ENCODE measurements around the gene RADIL.
"Not testable (repeated sequence)": the region's sequence is repeated elsewhere in the genome, so short reads cannot be mapped to it uniquely, and the experiment has no call there.

Gene RADIL

DNA sequence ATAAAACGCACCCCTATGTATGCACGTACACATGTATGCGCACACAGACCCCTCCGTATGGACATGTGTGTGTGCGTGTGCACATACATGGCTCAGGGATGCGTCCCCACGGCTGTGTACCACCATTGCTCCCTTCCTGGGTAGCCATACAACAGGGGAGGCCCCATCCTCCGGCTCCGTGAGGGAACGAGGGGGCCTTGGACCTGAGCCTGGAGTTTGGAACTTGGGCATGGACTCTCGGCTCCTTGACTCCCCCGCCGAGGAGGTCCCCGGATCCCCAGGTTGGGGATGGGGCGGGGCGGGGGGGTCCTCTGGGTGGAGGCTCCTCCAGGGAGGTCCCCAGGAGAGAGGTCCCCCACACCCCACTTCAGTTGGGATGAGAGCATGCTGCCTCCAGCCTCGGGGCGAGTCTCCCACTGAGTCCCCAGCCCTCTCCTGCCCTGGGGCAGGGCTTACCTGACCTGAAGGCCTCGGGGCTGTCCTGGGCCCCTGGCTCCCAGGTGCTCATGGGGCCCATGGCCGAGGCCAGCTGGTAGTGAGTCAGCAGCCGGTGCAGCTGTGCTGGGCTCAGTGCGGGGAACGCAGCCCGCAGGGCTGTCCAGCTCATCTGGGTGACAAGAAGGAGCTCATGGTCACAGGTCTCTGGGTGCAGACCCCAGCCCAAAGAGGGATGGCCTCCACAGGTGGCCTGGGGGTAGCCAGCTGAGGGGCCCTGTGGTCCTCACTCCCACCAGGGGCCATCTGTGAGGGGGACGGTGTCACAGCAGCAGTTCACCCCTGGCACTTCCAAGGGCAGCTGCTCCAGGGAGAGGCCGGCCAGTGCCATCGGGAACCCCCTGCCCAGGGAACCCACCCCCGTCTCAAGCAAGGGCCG is 78.2 kb downstream of the RADIL start:
- DNase-seq, result no peak

DNA sequence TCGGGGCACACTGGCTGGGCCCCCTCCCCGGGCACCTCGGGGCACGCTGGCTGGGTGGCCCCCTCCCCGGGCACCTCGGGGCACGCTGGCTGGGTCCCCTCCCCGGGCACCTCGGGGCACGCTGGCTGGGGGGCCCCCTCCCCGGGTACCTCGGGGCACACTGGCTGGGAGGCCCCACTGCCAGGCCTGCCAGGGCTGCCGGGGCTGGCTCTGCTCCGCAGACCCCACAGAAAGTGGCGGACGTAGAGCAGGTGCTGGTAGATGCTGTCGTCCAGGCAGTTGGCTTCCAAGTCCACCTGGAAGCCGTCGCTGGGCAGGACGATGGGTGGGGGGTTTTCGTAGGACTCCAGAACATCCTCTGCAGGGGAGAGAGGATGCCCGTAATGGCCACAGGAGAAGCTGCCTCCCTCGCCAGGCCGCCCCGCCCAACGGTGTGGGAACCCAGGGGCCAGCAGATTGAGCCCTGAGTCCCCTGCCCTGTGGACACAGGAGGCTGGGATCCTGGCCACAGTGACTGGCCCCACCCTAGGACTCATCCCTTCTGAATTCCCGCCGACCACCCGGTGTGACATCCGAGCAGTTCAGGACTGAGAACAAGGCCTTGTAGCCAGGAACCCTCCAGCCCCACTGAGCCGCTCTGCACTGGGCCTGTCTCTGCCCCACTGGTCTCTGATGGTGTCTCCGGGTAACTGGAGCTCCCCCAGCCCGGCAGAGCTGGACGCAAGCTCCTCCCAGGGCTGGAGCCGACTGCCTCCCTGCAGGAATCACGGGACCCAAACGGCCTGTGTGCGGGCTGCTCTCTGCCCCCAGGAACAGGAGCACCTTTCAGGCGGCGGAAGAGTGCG is 79.9 kb downstream of the RADIL start:
- DNase-seq, result no peak

DNA sequence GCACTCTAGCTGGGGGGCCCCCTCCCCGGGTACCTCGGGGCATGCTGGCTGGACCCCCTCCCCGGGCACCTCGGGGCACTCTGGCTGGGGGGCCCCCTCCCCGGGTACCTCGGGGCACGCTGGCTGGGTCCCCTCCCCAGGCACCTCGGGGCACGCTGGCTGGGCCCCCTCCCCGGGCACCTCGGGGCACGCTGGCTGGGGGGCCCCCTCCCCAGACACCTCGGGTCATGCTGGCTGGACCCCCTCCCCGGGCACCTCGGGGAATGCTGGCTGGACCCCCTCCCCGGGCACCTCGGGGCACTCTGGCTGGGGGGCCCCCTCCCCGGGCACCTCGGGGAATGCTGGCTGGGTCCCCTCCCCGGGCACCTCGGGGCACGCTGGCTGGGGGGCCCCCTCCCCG is 80.9 kb downstream of the RADIL start:
- DNase-seq, result not testable (repeated sequence)

DNA sequence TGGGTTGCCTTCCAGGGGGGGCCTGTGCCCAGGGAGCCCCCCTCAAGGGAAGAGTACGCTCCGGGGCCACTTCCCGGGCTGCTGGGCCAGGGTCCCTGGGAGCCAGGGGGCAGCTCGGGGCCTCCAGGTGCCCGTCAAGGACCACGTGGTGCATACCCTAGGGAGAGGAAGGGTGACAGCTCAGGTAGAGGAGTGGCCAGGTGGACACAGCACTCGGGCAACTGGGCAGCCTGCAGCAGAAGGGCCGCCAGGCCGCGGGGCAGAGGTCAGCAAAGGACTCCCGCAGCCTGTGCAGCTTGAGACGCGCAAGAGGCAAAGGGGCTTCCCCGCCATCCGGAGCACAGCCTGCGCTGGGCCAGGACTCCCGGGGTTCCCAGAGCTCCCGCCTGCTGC is 81.7 kb downstream of the RADIL start:
- no peak for DNase-seq

DNA sequence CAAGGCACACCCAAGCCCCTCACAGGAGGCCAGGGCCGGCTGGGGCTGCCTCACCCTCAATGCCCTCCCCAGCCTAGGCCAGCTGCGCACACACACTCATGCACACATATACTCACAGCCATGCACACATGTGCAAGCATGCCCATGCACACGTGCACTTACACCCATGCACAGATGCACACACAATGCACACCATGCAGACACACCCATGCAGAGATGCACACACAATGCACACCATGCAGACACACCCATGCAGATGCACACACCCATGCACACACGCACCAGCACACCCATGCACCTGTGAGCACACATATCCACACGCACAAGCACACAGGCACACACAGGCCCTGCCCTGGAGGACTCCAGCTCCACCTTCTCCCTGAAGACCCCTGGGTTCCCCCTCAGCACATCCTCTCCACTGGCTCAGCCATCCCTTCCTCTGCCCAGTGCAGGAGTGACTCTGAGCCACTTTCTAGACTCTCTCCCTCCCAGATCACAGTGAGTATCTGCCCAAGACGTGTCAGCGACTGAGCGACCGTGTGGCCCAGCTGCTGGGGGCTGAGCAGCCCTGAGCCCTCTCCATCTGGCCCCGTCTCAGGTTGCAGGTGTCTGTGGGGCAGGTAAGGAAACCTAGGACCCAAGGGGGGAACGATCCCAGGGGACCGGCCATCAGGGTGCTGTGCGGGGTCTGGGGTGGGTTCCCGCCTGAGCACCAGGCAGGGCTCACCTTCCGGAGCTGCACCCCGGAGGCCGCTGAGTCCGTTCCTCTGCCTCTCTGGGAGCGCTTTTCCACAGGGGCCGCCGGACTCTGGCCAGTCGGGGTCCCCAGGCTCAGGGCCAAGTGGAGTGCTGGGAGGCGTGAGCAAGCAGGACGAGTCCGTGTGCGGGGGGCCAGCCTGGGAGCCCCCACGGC is 82.3 kb downstream of the RADIL start:
- DNase-seq, result no peak

DNA sequence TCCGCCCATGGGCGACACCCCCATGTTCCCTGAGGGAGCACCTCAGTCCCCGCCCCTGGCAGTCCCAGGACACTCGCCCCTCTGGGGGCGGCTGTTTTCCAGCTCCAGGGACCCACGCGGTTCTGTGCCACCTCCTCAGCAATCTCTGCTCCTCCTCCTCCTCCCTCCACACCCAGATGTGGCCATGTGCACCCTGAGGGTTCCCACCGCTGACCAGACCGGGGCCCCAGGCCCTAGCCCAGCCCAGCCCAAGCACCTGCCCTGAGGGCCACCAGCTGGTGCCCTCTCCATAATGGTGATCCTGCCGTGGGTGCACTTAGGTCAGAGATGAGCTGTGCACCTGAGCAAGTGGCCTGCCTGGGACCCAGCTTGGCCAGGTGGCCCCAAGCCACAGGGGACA is 83.0 kb downstream of the RADIL start:
- no peak for DNase-seq

DNA sequence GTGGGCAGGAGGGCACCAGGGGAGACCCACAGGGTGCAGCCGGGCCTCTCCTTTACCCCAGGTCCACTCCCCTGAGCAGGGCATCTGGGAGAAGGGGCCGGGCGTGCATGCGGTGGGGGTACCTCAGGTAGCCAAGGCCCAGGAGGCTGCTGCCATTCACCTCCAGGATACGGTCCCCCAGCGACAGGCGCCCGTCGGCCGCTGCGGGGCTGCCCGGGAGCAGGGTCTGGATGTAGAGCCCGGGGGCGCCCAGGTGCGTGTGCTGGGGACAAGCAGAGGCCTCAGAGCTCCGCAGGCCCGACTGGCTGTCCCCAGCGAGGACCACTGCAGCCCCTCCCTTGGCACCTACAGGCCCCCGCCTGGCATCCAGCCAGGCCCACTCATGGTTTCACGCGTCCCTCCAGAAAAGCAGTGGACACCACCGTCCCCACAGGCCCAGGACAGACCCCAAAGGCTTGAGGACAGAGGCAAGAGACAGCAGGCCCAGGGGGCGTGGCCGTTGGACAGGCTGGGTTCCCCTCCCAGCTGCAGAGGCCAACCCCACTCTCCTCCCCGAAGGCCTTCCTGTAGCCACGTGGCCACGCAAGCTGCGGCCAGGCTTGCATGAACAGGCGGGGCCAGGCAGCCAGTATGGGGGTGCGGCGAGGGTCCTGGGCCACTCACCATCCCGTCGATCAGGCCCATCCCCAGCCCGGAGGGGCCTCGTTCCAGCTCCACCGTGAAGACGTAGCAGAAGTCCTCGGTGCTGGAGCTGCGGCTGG is 83.8 kb downstream of the RADIL start:
- DNase-seq, result no peak

DNA sequence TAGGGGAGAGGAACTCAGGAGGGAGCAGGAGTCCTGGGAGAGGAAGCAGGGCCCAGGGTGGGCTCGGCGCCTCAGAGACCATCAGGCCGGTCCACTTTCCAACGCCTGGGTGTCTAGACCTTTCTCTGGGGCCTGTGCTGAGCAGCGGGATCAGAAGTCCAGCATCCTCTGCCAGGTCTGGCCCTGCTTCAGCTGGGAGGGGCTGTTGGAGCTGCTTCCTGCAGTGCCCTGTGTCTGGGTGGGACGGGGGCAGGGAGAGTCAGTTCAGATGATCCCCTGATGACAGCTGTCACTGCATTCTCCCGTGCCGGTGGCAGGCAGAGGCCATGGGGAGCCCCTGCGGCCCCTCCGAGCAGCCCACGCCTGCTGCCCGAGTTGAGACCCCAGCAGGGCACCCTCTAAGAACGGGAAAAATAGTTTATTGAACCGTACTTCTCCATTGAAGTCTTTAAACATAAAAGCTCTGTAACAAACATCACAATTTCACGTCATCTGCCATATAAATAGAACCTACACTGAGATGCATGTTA is 84.7 kb downstream of the RADIL start:
- DNase-seq, result no peak

DNA sequence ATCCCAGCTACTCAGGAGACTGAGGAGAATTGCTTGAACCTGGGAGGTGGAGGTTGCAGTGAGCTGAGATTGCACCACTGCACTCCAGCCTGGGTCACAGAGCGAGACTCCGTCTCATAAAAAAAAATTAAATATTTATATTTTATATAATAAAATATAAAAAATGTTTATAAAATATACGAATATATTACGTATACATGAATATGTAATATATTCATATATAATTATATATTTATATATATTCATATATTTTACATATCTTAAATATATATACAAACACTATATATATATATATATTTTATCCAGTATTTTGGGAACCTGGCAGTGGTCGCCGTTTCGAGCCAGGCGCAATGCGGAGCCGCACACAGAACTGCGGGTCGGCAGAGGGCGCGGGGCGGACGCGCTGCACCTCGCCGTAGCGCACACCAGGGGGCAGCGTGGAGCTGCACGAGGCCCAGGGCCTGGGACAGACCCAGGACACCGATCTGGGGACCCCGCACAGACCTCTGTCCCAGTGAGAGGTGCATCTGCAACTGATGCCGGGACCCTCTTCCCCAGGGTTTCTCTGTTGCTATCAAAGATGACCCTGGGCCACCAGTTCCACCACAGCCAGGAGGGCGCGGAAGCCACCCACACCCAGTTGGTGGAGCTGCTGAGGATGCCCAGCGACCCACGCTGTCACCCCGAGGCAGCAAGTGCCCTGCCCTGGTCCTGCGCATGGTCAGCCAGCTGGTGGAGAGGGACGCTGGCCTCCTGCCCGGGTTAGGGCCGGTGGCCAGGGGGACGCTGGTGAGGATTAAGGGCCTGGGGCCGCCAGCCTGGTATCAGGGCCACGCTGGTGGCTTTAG is 85.4 kb downstream of the RADIL start:
- DNase-seq, result no peak

DNA sequence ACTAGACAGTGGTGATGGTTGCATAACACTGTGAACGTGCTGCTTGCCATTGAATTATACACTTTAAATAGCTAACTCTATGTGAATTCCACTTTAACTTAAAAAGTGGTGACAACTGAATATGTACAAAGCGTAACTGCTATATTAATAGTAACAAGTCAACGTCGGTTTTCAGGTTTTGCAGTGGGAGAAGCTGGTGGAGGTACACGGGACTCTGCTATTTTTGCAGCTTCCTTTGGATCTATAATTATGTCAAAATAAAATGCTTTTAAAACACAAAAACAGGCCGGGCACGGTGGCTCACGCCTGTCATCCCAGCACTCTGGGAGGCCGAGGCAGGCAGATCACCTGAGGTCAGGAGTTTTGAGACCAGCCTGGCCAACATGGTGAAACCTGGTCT is 87.1 kb downstream of the RADIL start:
- no peak for DNase-seq

DNA sequence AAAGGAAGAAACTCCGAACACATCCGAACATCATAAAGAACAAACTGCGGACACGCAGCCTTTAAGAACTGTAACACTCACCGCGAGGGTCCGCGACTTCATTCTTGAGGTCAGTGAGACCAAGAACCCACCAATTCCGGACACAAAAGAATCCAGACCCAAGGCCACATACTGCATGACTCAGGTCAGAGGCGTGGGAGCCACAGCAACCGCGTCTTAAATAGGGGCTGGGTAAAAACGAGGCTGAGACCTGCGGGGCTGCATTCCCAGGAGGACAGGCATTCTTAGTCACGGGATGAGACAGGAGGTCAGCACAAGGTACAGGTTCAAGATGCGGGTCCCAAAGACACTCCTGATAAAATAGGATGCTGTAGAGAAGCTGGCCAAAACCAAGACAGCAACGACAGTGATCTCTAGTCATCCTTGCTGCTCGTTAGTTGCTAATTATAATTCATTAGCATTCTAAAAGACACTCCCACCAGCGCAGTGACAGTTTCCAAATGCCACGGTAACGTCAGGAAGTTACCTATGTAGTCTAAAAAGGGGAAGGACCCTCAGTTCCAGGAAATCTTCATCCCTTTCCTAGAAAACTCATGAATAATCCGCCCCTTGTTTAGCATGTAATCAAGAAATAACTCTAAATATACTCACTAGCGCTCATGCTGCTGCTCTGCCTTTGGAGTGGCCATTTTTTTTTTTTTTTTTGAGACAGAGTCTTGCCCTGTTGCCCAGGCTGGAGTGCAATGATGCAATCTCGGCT is 88.7 kb downstream of the RADIL start:
- no peak for DNase-seq

DNA sequence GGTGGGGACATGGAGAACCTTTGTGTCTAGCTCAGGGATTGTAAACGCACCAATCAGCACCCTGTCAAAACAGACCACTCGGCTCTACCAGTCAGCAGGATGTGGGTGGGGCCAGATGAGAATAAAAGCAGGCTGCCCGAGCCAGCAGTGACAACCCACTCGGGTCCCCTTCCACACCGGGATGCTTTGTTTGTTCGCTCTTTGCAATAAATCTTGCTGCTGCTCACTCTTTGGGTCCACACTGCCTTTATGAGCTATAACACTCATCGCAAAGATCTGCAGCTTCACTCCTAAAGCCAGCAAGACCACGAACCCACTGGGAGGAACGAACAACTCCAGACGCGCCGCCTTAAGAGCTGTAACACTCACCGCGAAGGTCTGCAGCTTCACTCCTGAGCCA is 89.3 kb downstream of the RADIL start:
- DNase-seq, result not testable (repeated sequence)

DNA sequence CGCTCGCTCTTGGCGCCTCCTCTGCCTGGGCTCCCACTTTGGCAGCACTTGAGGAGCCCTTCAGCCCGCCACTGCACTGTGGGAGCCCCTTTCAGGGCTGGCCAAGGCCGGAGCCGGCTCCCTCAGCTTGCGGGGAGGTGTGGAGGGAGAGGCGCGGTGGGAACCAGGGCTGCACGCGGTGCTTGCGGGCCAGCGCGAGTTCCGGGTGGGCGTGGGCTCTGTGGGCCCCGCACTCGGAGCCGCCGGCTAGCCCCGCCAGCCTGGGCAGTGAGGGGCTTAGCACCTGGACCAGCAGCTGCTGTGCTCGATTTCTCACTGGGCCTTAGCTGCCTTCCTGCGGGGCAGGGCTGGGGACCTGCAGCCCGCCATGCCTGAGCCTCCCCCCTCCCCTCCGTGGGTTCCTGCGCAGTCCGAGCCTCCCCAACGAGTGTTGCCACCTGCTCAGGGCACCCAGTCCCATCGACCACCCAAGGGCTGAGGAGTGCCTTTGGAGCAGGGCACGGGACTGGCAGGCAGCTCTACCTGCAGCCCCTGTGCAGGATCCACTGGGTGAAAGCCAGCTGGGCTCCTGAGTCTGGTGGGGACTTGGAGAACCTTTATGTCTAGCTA is 90.0 kb downstream of the RADIL start:
- DNase-seq, result not testable (repeated sequence)

DNA sequence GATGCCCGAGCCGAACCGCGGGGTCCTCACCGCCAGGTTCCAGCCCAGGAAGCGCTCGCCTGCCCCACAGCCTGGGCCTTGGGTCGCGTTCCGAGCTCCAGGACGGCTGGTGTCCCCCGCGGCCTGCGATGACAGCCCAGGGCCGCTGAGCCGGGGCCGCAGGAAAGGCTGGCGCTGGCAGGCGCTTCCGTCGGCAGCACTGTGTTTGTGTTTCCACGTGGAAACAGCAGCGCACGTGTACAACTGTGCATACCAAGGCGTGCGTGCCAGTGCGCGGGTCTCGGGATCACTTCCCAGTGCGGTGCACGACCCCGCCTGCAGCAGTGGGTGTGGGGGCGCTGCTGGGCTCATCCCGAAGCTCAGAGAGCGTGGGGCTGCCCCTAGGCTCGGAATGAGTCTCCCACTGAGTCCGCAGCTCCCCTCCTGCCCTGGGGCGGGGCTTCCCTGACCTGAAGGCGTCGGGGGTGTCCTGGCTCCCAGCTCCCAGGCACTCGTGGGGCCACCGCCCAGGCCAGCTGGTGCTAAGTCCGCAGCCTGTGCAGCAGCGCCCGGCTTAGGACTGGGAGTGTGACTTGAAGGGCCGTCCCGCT is 90.9 kb downstream of the RADIL start:
- DNase-seq, result no peak

DNA sequence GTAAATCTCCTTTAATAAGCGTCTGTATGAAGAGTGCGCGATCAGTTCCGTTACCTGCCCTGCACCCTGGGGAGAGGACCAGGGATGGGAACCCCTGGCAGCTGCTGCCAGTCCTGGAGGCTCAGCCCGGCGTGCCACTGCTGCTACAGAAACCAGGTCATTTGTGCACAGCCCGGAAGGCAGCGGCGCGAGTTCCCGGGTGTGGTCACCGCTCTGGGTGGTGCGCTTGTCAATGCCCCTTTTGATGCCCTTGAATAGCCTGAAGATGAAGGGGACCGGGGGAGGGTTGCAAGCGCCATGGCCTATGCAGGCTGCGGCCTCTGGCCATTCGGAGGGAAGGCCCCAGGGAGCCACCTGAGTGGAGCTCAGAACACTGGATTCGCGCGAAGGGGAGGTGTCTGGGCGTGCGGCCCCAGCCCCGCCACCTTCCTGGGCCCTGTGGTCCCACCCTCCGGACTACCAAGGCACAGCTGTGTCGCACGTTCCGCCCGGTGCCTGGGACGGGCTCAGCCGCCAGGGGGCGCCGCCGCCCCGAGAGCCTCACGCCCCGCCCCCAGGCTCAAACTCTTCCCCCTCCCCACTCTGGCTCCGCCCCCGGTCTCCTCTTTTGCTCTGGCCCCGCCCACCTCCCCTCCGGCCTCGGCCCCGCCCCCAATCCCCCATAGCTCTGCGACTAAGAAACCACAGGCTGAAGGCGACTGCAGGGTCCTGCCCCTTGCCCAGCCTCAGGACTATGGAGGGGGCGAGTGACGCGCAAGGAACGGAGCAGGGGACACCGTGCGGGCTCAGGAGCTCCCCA is 91.6 kb downstream of the RADIL start:
- no peak for DNase-seq

DNA sequence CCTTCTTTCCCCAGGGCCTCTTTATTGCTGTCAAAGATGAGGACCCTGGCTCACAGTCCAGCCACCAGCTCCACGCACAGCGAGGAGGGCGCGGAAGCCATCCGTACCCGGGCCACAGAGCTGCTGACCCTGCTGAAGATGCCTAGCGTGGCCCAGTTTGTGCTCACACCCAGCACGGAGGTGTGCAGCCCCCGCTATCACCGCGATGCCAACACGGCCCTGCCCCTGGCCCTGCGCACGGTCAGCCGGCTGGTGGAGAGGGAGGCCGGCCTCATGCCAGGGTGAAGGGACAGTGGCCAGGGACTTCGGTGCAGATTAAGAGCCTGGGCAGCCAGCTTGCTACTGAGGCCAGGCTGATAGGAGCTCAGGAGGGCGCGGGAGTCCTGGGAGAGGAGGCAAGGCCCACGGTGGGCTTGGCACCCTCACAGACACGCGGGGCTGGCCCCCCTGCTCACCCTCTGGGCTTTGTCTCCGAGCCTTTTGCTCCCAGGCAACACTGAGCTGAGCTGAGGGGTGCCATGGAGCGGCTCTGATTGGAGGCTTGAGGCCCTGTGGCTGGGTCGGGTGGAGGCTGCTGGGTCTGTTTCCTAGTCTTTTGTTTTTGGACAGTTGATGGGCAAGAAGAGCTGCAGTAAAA is 92.3 kb downstream of the RADIL start:
- DNase-seq, result no peak

DNA sequence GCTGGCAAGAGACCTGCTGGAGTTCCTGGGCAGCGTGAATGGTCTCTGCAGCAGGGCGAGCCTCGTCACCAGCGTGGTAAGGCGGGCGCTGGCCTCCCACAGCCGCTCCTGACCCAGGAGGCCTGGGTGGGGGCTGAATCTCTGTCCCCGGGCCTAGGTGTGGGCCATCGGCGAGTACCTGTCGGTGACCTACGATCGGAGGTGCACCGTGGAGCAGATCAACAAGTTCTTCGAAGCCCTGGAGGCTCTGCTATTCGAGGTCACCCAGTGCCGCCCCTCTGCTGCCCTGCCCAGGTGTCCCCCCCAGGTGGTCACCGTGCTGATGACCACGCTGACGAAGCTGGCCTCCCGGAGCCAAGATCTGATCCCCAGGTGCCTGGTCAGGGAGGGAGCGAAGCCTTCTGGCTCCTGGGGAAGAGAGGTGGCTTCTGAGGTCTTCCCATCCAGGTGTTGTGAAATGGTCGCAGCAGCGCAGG is 93.0 kb downstream of the RADIL start:
- DNase-seq, result no peak

DNA sequence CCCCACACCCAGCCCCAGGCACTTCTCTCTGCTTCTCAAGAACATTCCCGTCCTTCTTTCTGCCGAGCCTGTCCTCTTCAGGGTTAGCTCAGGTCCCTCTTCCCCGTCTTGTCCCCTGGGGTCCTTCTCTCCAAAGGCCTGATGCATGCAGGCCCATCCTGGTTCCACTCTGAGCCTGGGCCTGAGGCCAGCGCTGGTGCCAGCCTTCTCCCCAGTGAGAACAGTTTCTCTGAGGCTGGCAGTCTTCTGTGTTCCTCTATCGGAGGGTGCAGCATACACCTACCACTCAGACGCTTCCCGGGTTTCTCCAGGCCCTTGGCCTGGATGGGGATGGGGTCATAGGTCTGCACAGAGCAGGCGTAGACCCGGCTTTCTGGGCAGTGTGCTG is 93.4 kb downstream of the RADIL start:
- DNase-seq, result no peak
